Measurements from ENCODE around the gene BRD4. TPM values are rescaled to one million over a fixed set of nuclear protein-coding genes. Genes with fewer than 3 reads are reported as not detected.
A peak's percentile ranks its signal among the peaks of the same experiment; 100 is the strongest.

BRD4 gene
- total RNA-seq, 4 donors from 2014 or later, result 51.0 to 148 (median 77.5) TPM

GRCh38 chr19:15264933-15265206 lies 67.5 kb downstream of the BRD4 start:
- no peak for DNase-seq
- TF ChIP-seq CTCF (IDR thresholded peaks at IDR 0.05) (no peak), POLR2A (IDR thresholded peaks at IDR 0.05) (no peak)
- peaks cover 0 to 38% (median 0%) of the 10 kb centered on the region in 4 donors for H3K4me1 ChIP-seq
- H3K27ac ChIP-seq, result peak overlapping the region; percentile 6 to 81 (median 54)
- H3K9me3 ChIP-seq, result no peaks in the 10 kb centered on the region
- H3K36me3 ChIP-seq, result peaks cover 0 to 78% (median 0%) of the 10 kb centered on the region in 3 donors
- H3K27me3 ChIP-seq, result no peaks in the 10 kb centered on the region
- no peak overlapping the region for H3K4me3 ChIP-seq

- H3K27ac ChIP-seq, result peak overlapping the region; percentile 6 to 81 (median 54)
- H3K36me3 ChIP-seq, result peaks cover 0 to 82% (median 0%) of the 10 kb centered on the region in 3 donors
- no peak overlapping the region for H3K4me3 ChIP-seq
- peaks cover 0 to 37% (median 0%) of the 10 kb centered on the region in 4 donors for H3K4me1 ChIP-seq
- DNase-seq, result peak; percentile 74 to 88 (median 80)
- H3K9me3 ChIP-seq, result no peaks in the 10 kb centered on the region
- no peaks in the 10 kb centered on the region for H3K27me3 ChIP-seq
- TF ChIP-seq POLR2A (IDR thresholded peaks at IDR 0.05), result no peak
- TF ChIP-seq CTCF (IDR thresholded peaks at IDR 0.05), result peak; percentile 71 to 83 (median 74)
Observed at GRCh38 chr19:15264061-15264932, 68.0 kb downstream of the BRD4 start.

GRCh38 chr19:15263361-15263985 lies 68.9 kb downstream of the BRD4 start:
- DNase-seq, result no peak
- H3K27me3 ChIP-seq, result no peaks in the 10 kb centered on the region
- no peak overlapping the region for H3K4me3 ChIP-seq
- peaks cover 0 to 29% (median 0%) of the 10 kb centered on the region in 4 donors for H3K4me1 ChIP-seq
- peak overlapping the region in 2 of 4 donors; percentile 53 to 81 for H3K27ac ChIP-seq
- no peaks in the 10 kb centered on the region for H3K9me3 ChIP-seq
- TF ChIP-seq POLR2A (IDR thresholded peaks at IDR 0.05), result no peak
- no peak for TF ChIP-seq CTCF (IDR thresholded peaks at IDR 0.05)
- peaks cover 0 to 90% (median 0%) of the 10 kb centered on the region in 3 donors for H3K36me3 ChIP-seq

GRCh38 chr19:15262011-15262410 lies 70.3 kb downstream of the BRD4 start:
- no peak for DNase-seq
- no peak overlapping the region for H3K27ac ChIP-seq
- peaks cover 0 to 29% (median 0%) of the 10 kb centered on the region in 4 donors for H3K4me1 ChIP-seq
- peaks cover 0 to 98% (median 0%) of the 10 kb centered on the region in 3 donors for H3K36me3 ChIP-seq
- no peak for TF ChIP-seq POLR2A (IDR thresholded peaks at IDR 0.05)
- TF ChIP-seq CTCF (IDR thresholded peaks at IDR 0.05), result no peak
- no peaks in the 10 kb centered on the region for H3K27me3 ChIP-seq
- no peak overlapping the region for H3K4me3 ChIP-seq
- H3K9me3 ChIP-seq, result no peaks in the 10 kb centered on the region

GRCh38 chr19:15260939-15261338 lies 71.4 kb downstream of the BRD4 start:
- H3K9me3 ChIP-seq, result no peaks in the 10 kb centered on the region
- H3K4me1 ChIP-seq, result peaks cover 0 to 24% (median 0%) of the 10 kb centered on the region in 4 donors
- no peak for DNase-seq
- H3K27me3 ChIP-seq, result no peaks in the 10 kb centered on the region
- no peak overlapping the region for H3K4me3 ChIP-seq
- no peak overlapping the region for H3K27ac ChIP-seq
- TF ChIP-seq CTCF (IDR thresholded peaks at IDR 0.05), result peak in 3 of 6 experiments; percentile 21 to 23 (median 23)
- TF ChIP-seq POLR2A (IDR thresholded peaks at IDR 0.05), result no peak
- peaks cover 0 to 99% (median 0%) of the 10 kb centered on the region in 3 donors for H3K36me3 ChIP-seq

Data from Peyer's patch (tissue), 4 donors.